Osteoblast (primary cell): ENCODE data around the gene UBTD1. TPM values are rescaled to one million over a fixed set of nuclear protein-coding genes. Genes with fewer than 3 reads are reported as not detected.

Experiments used
- DNase-seq: peaks from one replicate; pipeline ENCODE4 v3.0.0; 2011; ENCODE audit warnings: low spot score, mixed read lengths; ENCODE audit not compliant: insufficient read length; ENCODE audit errors: missing footprints
- H2AFZ ChIP-seq: 2 replicates; pipeline ENCODE4 v1.6.0; 2011; ENCODE audit warnings: mild to moderate bottlenecking, low read length
- H3K27ac ChIP-seq: 2 replicates; pipeline ENCODE4 v1.5.1; 2011; ENCODE audit warnings: mild to moderate bottlenecking, low read depth, low read length, moderate library complexity
- H3K27me3 ChIP-seq: 2 replicates; pipeline ENCODE4 v1.6.0; 2012; ENCODE audit warnings: mild to moderate bottlenecking, control low read depth, inconsistent platforms, low read length, moderate library complexity; ENCODE audit not compliant: insufficient read depth
- H3K36me3 ChIP-seq: 2 replicates; pipeline ENCODE4 v1.5.1; 2011; ENCODE audit warnings: mild to moderate bottlenecking, low read length, control low read depth, moderate library complexity; ENCODE audit not compliant: insufficient read depth
- H3K4me1 ChIP-seq: 2 replicates; pipeline ENCODE4 v1.5.1; 2011; ENCODE audit warnings: mild to moderate bottlenecking, low read length, control low read depth, moderate library complexity; ENCODE audit not compliant: insufficient read depth
- H3K4me2 ChIP-seq: 2 replicates; pipeline ENCODE4 v1.6.0; 2011; ENCODE audit warnings: mild to moderate bottlenecking, low read length; ENCODE audit not compliant: insufficient read depth
- H3K4me3 ChIP-seq: fragments of 200-600 bp; sonication (generic); 3 replicates; pipeline ENCODE4 v1.5.1; 2012; ENCODE audit warnings: mild to moderate bottlenecking, low read length, inconsistent platforms; ENCODE audit not compliant: insufficient read depth
- H3K79me2 ChIP-seq: 2 replicates; pipeline ENCODE4 v1.6.0; 2012; ENCODE audit warnings: mild to moderate bottlenecking, low read length, control low read depth, inconsistent platforms; ENCODE audit not compliant: insufficient read depth
- H3K9me3 ChIP-seq: 2 replicates; pipeline ENCODE4 v1.5.1; 2011; ENCODE audit warnings: low read depth, low read length, control low read depth
- H4K20me1 ChIP-seq: 2 replicates; pipeline ENCODE4 v1.6.0; 2012; ENCODE audit warnings: mild to moderate bottlenecking, low read length, control low read depth; ENCODE audit not compliant: insufficient read depth
- CTCF ChIP-seq: IDR thresholded peaks from 2 replicates; pipeline ENCODE4 v1.5.1; 2011; ENCODE audit warnings: mild to moderate bottlenecking, low read depth, low read length, moderate library complexity; ENCODE audit errors: extremely low read depth
- total RNA-seq: library from RNA; depleted of rRNA; stranded (reverse); fragments of >200 nt; gene quantifications from 2 replicates; pipeline ENCODE4 v1.2.3, GENCODE V29; 2012

The UBTD1 gene
- total RNA-seq, 1 donor: 29.0 TPM

GRCh38 chr10:97482381-97482780 is 16.3 kb upstream of the UBTD1 start:
- Histone ChIP-seq H3K4me3 (no peak overlapping the region), H3K36me3 (peaks cover 58% of the 10 kb centered on the region), H4K20me1 (peaks cover 7% of the 10 kb centered on the region)

GRCh38 chr10:97483506-97483905 is 15.2 kb upstream of the UBTD1 start:
- Histone ChIP-seq H3K36me3 (peaks cover 48% of the 10 kb centered on the region), H3K27ac (no peak overlapping the region), H3K4me3 (no peak overlapping the region), H4K20me1 (peaks cover 12% of the 10 kb centered on the region), H3K79me2 (peaks cover 82% of the 10 kb centered on the region), H2AFZ (no peak overlapping the region), H3K4me1 (peaks cover 3% of the 10 kb centered on the region), H3K9me3 (no peaks in the 10 kb centered on the region), H3K4me2 (no peak overlapping the region), H3K27me3 (no peaks in the 10 kb centered on the region)
- TF ChIP-seq CTCF: no peak
- DNase-seq: no peak

More at GRCh38 chr10:97482381-97482780, 16.3 kb upstream of the UBTD1 start:
- no peaks in the 10 kb centered on the region for H3K9me3 ChIP-seq
- H3K4me2 ChIP-seq: no peak overlapping the region
- no peak for DNase-seq
- peaks cover 3% of the 10 kb centered on the region for H3K4me1 ChIP-seq
- H3K79me2 ChIP-seq: peaks cover 71% of the 10 kb centered on the region
- no peak for TF ChIP-seq CTCF
- no peak overlapping the region for H2AFZ ChIP-seq
- no peak overlapping the region for H3K27ac ChIP-seq
- no peaks in the 10 kb centered on the region for H3K27me3 ChIP-seq

- H3K4me3 ChIP-seq: no peak overlapping the region
- H3K4me1 ChIP-seq: peaks cover 3% of the 10 kb centered on the region
- no peak for TF ChIP-seq CTCF
- H3K36me3 ChIP-seq: peaks cover 44% of the 10 kb centered on the region
- H3K27me3 ChIP-seq: no peaks in the 10 kb centered on the region
- no peak for DNase-seq
- H2AFZ ChIP-seq: no peak overlapping the region
- no peak overlapping the region for H3K27ac ChIP-seq
- H3K9me3 ChIP-seq: no peaks in the 10 kb centered on the region
- no peak overlapping the region for H3K4me2 ChIP-seq
- H3K79me2 ChIP-seq: peaks cover 84% of the 10 kb centered on the region
- H4K20me1 ChIP-seq: peaks cover 14% of the 10 kb centered on the region
These were observed 14.8 kb upstream of the UBTD1 start for GRCh38 chr10:97483921-97484320.

- Histone ChIP-seq H3K4me2 (no peak overlapping the region), H3K36me3 (peaks cover 27% of the 10 kb centered on the region), H3K27ac (no peak overlapping the region), H3K79me2 (peaks cover 89% of the 10 kb centered on the region), H3K9me3 (no peaks in the 10 kb centered on the region), H3K4me1 (peaks cover 13% of the 10 kb centered on the region), H3K4me3 (no peak overlapping the region), H2AFZ (no peak overlapping the region), H4K20me1 (peaks cover 24% of the 10 kb centered on the region), H3K27me3 (no peaks in the 10 kb centered on the region)
- DNase-seq: no peak
- TF ChIP-seq CTCF: no peak
These were observed 13.0 kb upstream of the UBTD1 start for GRCh38 chr10:97485647-97486281.
